Transverse colon (tissue), 4 donors: ENCODE results near the gene TBX18.

Experiments used
- CTCF ChIP-seq, 5 experiments: fragments of 200-600 bp in 3 of 5; fragments of 450-650 bp in 2 of 5; sonication (generic) in 3 of 5; IDR thresholded peaks; 1 replicate in 2 of 5; 2 replicates in 3 of 5; pipeline ENCODE4 v1.5.1; 2016 to 2017; ENCODE audit warnings: antibody characterized with exemption in 5 of 5, inconsistent platforms in 3 of 5, mild to moderate bottlenecking in 2 of 5, moderate library complexity in 1 of 5
- EP300 ChIP-seq: sonication (generic); formaldehyde crosslinking; IDR thresholded peaks from one replicate; pipeline ENCODE4 v1.6.1; 2017; ENCODE audit warnings: antibody characterized with exemption, low read depth
- POLR2A ChIP-seq: fragments of 450-650 bp; IDR thresholded peaks from one replicate; pipeline ENCODE4 v1.6.1; 2016; ENCODE audit warnings: antibody characterized with exemption, mild to moderate bottlenecking, moderate library complexity
- POLR2AphosphoS5 ChIP-seq, 3 donors: sonication (generic); formaldehyde crosslinking; IDR thresholded peaks; one replicate each; pipeline ENCODE4 v1.6.1; 2016; ENCODE audit warnings: antibody characterized with exemption in 3 of 3

GRCh38 chr6:84752118-84752850 is 12.1 kb downstream of the TBX18 start:
- no peak for TF ChIP-seq CTCF (IDR thresholded peaks at IDR 0.05)
- no peak for TF ChIP-seq POLR2AphosphoS5 (IDR thresholded peaks at IDR 0.05)
- no peak for TF ChIP-seq POLR2A
- TF ChIP-seq EP300: no peak
